Activated naive CD8-positive, alpha-beta T cell treated with anti-CD3 and anti-CD28 coated beads, Interleukin-2, amount 10 ng/mL, durations not matched to agents 7 days and 5 days (primary cell): ENCODE measurements around the gene LTBP2. TPM values are rescaled to one million over a fixed set of nuclear protein-coding genes. Genes with fewer than 3 reads are reported as not detected.

Source experiments
- ATAC-seq: fragments of 150-1000 bp; cut with Tn5 transposase; one replicate; pipeline ENCODE4 v1.10.0; 2021; ENCODE audit warnings: low read depth, moderate library complexity
- POLR2A ChIA-PET: fragments of 350-600 bp; sonication (Branson Sonifier 250); formaldehyde crosslinking; loops from one replicate; lab custom pipeline; 2021; ENCODE audit warnings: antibody characterized with exemption; lab: Charles Lee
- DNase-seq: peaks from one replicate; pipeline ENCODE4 v3.0.0; 2021
- H3K27ac Mint-ChIP-seq: one replicate; pipeline ENCODE4 v1.8.0; 2022; ENCODE audit warnings: mild to moderate bottlenecking, mixed read lengths
- H3K27me3 Mint-ChIP-seq: one replicate; pipeline ENCODE4 v1.8.0; 2022; ENCODE audit warnings: mild to moderate bottlenecking, moderate library complexity, mixed read lengths
- H3K36me3 Mint-ChIP-seq: one replicate; pipeline ENCODE4 v1.8.0; 2021; ENCODE audit warnings: mild to moderate bottlenecking, mixed read lengths
- H3K4me1 Mint-ChIP-seq: one replicate; pipeline ENCODE4 v1.8.0; 2021; ENCODE audit warnings: mixed read lengths
- H3K4me3 Mint-ChIP-seq: one replicate; pipeline ENCODE4 v1.8.0; 2022; ENCODE audit warnings: mild to moderate bottlenecking, moderate library complexity, mixed read lengths
- H3K9me3 Mint-ChIP-seq: one replicate; pipeline ENCODE4 v1.8.0; 2021; ENCODE audit warnings: mixed read lengths
- total RNA-seq, 2 experiments: library from RNA; stranded (reverse); gene quantifications; one replicate each; pipeline ENCODE4 v1.2.3, GENCODE V29; 2021

Gene LTBP2
- total RNA-seq, 2 experiments from 2014 or later = 0.28 to 1.1 TPM

GRCh38 chr14:74614508-74615495, 2.8 kb upstream of the LTBP2 start:
- no peak overlapping the region for H3K27ac Mint-ChIP-seq
- ATAC-seq (no peak), DNase-seq (no peak)
- H3K4me3 Mint-ChIP-seq = no peak overlapping the region
- H3K27me3 Mint-ChIP-seq = peaks cover 40% of the 10 kb centered on the region
- POLR2A ChIA-PET = no interaction called here
- no peaks in the 10 kb centered on the region for H3K9me3 Mint-ChIP-seq
- no peaks in the 10 kb centered on the region for H3K36me3 Mint-ChIP-seq
- peaks cover 35% of the 10 kb centered on the region for H3K4me1 Mint-ChIP-seq

DNA sequence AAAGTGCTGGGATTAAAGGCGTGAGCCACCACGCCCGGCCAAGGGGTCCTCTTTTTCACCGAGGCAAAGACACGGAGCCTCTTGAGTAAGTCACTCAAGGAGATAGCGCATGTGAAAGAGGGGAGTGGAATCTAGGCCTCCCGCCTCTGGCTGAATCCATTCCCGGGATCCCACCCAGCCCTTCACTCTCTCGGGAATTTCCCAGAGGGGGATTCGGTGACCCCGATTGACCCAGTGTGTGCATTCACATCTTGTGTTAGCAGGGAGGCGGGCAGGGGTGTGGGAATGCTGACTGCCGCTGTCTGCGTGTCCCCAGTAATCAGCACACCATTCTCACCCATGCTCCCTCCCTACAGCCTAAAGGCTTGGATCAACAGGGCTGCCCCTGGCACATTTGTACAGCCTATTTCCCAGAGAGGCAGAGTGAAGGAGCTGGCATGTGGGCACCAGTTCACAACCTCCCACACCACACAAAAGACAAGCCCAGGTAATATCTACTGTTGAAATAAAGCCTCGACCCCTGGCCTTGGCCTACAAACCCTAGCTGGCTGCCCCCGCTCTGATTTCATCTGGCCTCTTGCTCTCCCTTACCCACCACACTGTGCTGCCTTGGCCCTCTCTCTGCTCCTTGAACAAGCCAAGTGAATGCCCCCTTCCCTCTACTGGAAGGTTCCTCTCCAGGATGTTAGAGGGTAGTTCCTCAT, 1.3 kb upstream of the LTBP2 start:
- Mint-ChIP-seq H3K9me3 (no peaks in the 10 kb centered on the region), H3K4me3 (peak overlapping the region; percentile 21), H3K4me1 (peaks cover 32% of the 10 kb centered on the region), H3K27me3 (peaks cover 45% of the 10 kb centered on the region), H3K27ac (no peak overlapping the region), H3K36me3 (no peaks in the 10 kb centered on the region)
- POLR2A ChIA-PET = interaction anchor here (0.6 kb wide), 1 partner anchor 318 kb away, joined by 6 read pairs; no protein-coding TSS in a partner anchor
- no peak for DNase-seq
- ATAC-seq = no peak

- Mint-ChIP-seq H3K27me3 (peaks cover 45% of the 10 kb centered on the region), H3K9me3 (no peaks in the 10 kb centered on the region), H3K36me3 (no peaks in the 10 kb centered on the region), H3K4me1 (peaks cover 25% of the 10 kb centered on the region), H3K4me3 (peak overlapping the region; percentile 79), H3K27ac (no peak overlapping the region)
- DNase-seq (peak; percentile 99), ATAC-seq (peak; percentile 85)
- POLR2A ChIA-PET = interaction anchor here (0.6 to 2.6 kb wide), 2 partner anchors 151 to 319 kb away, joined by 6 to 9 read pairs; partner anchors contain the start of gene YLPM1
Measured at GRCh38 chr14:74612350-74613021, 449 bp upstream of the LTBP2 start.

DNA sequence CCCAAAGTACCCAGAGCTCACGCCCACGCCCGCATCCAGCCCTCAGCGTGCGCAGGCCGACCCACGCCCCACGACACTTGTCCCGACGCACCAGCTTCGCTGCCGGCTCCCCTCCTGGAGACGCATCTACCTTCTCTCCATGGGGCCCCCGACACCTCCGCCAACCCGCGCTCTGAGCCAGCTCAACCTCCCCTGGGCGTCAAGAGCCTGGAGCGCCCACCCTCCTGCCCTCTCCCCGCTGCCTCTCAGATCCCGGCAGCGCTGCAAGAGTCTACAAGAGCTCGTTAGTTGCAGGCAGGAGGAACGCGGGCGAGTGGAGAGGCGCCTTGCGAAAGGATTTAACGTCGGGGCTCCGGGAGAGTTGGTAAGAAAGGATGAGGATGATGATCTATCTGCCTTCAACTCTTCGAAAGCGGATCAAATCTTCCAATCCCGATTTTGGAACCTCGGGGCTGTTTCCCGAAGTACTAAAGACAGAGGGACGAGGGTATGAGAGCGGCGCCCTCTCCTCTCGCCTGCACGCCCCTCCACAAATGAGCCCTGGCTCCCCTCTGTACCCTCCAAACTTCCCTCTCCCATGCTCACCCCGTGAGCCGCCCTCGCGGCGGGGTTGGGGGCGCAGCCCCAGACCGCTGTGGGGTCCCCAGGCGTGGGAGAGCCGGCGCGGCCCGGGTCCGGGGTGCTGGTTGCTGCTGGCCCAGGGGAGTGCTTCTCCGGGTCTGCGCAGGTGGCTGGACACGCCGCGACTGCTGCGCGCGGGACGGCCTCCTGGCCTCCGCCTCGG, 979 bp downstream of the LTBP2 start:
- H3K27ac Mint-ChIP-seq = peak overlapping the region; percentile 25
- H3K4me3 Mint-ChIP-seq = peak overlapping the region; percentile 58
- no peaks in the 10 kb centered on the region for H3K36me3 Mint-ChIP-seq
- peaks cover 45% of the 10 kb centered on the region for H3K27me3 Mint-ChIP-seq
- H3K4me1 Mint-ChIP-seq = peaks cover 21% of the 10 kb centered on the region
- no peaks in the 10 kb centered on the region for H3K9me3 Mint-ChIP-seq
- ATAC-seq (no peak), DNase-seq (peak; percentile 40)
- POLR2A ChIA-PET = interaction anchor here (0.8 to 2.6 kb wide), 2 partner anchors 9 to 152 kb away, joined by 3 to 9 read pairs; partner anchors contain the start of gene YLPM1

DNA sequence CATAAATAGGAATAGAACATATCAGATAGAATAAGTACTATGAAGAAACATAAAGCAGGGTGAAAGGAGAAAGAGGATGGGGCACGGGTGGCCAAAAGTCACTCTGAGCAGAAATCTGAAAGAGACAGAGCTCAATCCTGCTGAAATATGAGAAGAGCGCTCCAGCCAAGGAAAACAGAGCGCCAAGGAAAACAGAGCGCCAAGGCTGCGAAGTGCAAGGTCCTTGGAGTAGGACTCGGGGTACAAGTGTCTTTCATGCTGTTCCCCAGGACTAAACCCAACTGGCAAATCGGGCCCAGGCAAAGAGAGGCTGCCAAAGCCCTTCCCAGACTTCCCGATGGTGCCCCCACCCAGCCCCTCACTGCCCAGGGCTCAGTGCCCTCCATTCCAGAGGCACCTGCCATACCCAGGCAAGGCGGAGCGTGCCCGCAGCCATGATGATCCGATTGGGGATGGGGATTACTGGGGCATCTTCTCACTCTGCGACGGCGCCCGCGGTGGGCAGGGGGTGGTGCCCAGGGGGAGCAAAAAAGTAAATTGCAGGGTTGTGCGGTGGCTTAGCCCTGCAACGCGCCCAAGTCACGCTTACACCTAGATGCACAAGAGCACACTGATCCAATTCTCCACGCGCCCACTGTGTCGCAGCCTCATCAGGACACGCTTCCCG, 1.7 kb downstream of the LTBP2 start:
- Mint-ChIP-seq H3K36me3 (no peaks in the 10 kb centered on the region), H3K27ac (no peak overlapping the region), H3K9me3 (no peaks in the 10 kb centered on the region), H3K4me3 (peak overlapping the region; percentile 58), H3K4me1 (peaks cover 17% of the 10 kb centered on the region), H3K27me3 (peaks cover 41% of the 10 kb centered on the region)
- no peak for ATAC-seq
- DNase-seq = peak; percentile 34
- POLR2A ChIA-PET = interaction anchor here (2.6 kb wide), 1 partner anchor 153 kb away, joined by 9 read pairs; the partner anchor contains the start of gene YLPM1

GRCh38 chr14:74609721-74610120, 2.3 kb downstream of the LTBP2 start:
- Mint-ChIP-seq H3K4me1 (peaks cover 13% of the 10 kb centered on the region), H3K27ac (no peak overlapping the region), H3K4me3 (no peak overlapping the region), H3K36me3 (no peaks in the 10 kb centered on the region), H3K27me3 (peaks cover 35% of the 10 kb centered on the region), H3K9me3 (no peaks in the 10 kb centered on the region)
- DNase-seq (no peak), ATAC-seq (no peak)
- POLR2A ChIA-PET = no interaction called here

DNA sequence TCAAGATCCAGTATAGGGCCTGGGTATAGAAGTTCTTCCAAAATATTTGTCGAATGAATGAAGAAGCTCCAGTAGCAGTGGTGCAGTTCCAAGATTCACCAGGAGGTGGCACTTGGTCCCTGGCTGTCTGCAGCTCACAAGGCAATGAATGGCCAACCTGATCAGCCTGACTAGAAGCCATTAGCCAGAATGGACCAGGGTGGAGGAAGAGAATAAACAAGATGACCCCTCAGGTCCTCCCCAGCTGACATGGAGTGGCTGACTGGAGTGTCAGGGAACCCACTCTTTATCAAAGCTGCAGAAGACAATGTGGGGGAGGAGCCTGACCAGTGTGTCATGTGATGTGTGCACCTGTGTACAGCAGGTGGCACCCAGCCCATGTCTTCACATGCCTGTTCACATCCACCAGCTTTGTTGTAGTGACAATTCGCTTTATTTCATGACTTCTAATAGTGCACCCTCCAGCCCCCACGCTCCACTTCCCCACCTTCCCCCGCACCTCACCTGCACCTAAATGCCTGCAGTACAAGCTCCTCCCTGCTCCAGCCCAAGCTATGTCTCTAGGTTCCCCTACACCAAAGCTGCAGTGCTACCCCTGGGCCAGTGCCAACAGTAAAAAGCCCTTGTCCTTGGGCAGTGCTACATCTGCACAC, 3.0 kb downstream of the LTBP2 start:
- H3K27me3 Mint-ChIP-seq = peaks cover 30% of the 10 kb centered on the region
- H3K4me3 Mint-ChIP-seq = no peak overlapping the region
- H3K27ac Mint-ChIP-seq = no peak overlapping the region
- peak; percentile 82 for DNase-seq
- POLR2A ChIA-PET = interaction anchor here (1.0 to 1.1 kb wide), 2 partner anchors 193 to 227 kb away, joined by 3 read pairs; no protein-coding TSS in a partner anchor
- no peaks in the 10 kb centered on the region for H3K36me3 Mint-ChIP-seq
- ATAC-seq = peak; percentile 20
- peaks cover 10% of the 10 kb centered on the region for H3K4me1 Mint-ChIP-seq
- no peaks in the 10 kb centered on the region for H3K9me3 Mint-ChIP-seq

GRCh38 chr14:74606727-74607126, 5.3 kb downstream of the LTBP2 start:
- H3K36me3 Mint-ChIP-seq = no peaks in the 10 kb centered on the region
- peaks cover 9% of the 10 kb centered on the region for H3K4me1 Mint-ChIP-seq
- no peak for DNase-seq
- peaks cover 22% of the 10 kb centered on the region for H3K27me3 Mint-ChIP-seq
- no peak overlapping the region for H3K27ac Mint-ChIP-seq
- no peaks in the 10 kb centered on the region for H3K9me3 Mint-ChIP-seq
- POLR2A ChIA-PET = no interaction called here
- H3K4me3 Mint-ChIP-seq = no peak overlapping the region
- ATAC-seq = no peak

DNA sequence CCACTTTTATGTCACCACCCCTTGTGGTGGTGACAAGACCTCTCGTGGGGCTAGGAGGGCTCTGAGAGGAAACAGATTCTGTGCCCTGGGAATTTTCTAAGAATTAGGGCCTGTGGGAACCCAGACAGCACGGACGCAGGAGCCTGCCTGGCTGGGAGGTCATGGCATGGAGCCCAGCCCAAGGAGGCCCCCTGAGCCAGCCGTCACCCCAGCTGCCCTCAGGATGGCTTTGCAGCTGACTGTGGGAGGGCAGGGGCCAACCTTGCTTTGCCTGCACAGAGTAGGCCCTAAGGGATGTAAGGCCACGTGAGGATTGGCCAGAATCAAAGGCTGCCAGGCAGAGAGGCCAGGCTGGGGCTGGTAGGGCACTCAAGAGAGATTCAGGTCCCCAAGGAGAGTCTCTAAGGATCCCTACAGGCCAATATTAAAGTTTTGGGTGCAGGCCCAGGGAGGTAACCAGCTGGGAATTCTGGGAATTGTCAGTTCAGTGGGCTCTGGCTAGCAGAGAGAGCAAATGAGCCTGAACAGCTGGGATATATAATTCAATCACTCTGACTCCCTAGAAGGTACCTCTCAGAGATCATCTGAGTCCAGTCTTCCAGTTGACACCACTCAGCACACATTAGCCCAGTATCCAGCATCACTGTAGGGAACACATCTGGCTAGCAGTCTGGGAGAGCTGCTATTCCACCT, 6.4 kb downstream of the LTBP2 start:
- Mint-ChIP-seq H3K27me3 (peaks cover 17% of the 10 kb centered on the region), H3K4me1 (peaks cover 9% of the 10 kb centered on the region), H3K4me3 (no peak overlapping the region), H3K9me3 (no peaks in the 10 kb centered on the region), H3K36me3 (no peaks in the 10 kb centered on the region), H3K27ac (no peak overlapping the region)
- POLR2A ChIA-PET = no interaction called here
- no peak for ATAC-seq
- no peak for DNase-seq

- no peaks in the 10 kb centered on the region for H3K36me3 Mint-ChIP-seq
- H3K4me3 Mint-ChIP-seq = no peak overlapping the region
- no peak for DNase-seq
- no peak for ATAC-seq
- no peak overlapping the region for H3K27ac Mint-ChIP-seq
- peaks cover 10% of the 10 kb centered on the region for H3K27me3 Mint-ChIP-seq
- H3K4me1 Mint-ChIP-seq = peaks cover 9% of the 10 kb centered on the region
- POLR2A ChIA-PET = interaction anchor here (0.6 to 0.7 kb wide), 2 partner anchors 78 to 185 kb away, joined by 3 to 5 read pairs; no protein-coding TSS in a partner anchor
- no peaks in the 10 kb centered on the region for H3K9me3 Mint-ChIP-seq
Measured at GRCh38 chr14:74604911-74605310, 7.1 kb downstream of the LTBP2 start.

DNA sequence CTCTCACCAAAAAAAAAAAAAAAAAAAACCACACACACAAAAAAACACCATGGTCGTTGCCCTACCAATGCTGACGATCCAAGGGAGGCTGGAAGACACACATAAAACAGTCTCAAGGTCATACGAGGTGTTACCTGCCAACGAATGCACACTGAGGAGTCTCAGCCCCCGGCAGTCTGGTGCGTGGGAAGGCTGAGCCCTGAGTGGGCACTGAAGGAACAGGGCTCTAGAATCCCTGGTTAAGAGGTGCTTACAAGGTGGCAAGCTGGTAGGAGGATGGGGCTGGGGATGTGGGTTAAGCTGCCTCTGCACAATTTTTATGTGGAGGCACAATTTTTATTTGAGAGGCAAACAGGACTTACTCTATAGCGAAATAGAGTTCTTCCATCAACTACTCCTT, 7.9 kb downstream of the LTBP2 start:
- ATAC-seq (no peak), DNase-seq (no peak)
- Mint-ChIP-seq H3K27ac (no peak overlapping the region), H3K4me3 (no peak overlapping the region), H3K36me3 (no peaks in the 10 kb centered on the region), H3K9me3 (no peaks in the 10 kb centered on the region), H3K4me1 (peaks cover 3% of the 10 kb centered on the region), H3K27me3 (peaks cover 3% of the 10 kb centered on the region)
- POLR2A ChIA-PET = interaction anchor here (0.7 kb wide), 1 partner anchor 77 kb away, joined by 3 read pairs; no protein-coding TSS in a partner anchor
